Gastrocnemius medialis (tissue), 4 donors: ENCODE results near the gene SPATS2L.

Experiments
- POLR2A ChIP-seq, 2 donors: fragments of 450-650 bp; IDR thresholded peaks; one replicate each; pipeline ENCODE4 v1.6.1; 2017; ENCODE audit warnings: antibody characterized with exemption in 2 of 2, mild to moderate bottlenecking in 2 of 2, moderate library complexity in 2 of 2
- TF ChIP-seq, protein P1 (sequence below), 5 experiments: fragments of 450-650 bp in 3 of 5; fragments of 200-600 bp in 2 of 5; sonication (generic) in 2 of 5; IDR thresholded peaks in 4 of 5; conservative IDR thresholded peaks in 1 of 5; 1 replicate in 4 of 5; 2 replicates in 1 of 5; pipeline ENCODE4 v1.5.1; 2016 to 2019; ENCODE audit warnings: antibody characterized with exemption in 5 of 5, mild to moderate bottlenecking in 3 of 5, moderate library complexity in 3 of 5

DNA sequence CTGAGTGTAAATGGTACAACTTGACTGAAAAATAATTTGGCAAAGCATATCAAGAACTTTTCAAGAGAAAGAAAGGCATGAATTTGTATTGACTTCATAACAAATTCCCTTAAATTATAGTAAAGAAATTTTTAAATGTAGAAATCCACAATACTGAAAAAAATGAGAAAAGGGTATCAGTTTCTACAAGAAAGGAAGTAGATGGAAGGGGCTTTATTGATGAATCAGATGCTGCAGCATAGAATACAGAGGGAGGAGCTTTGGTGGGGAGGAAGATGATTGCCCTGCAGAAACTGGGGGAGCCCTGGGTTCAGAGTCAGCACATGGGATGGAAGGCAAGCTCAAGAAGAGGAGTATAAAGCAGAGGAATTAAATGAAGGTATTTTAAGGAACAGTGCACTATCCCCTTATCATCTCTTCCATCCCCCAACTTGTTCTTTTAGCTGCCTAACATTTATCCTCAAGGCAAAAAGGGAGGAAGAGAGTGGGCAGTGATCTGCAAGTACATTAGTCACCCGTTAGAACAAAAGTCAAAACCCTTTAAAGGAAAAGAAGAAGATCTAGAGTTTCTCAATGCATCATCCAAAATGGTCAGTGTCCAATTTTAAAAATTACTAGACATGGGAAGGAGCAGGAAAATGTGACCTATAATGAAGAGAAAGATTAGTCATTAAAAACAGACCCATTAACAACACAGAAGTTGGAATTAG lies 125.7 kb downstream of the SPATS2L start:
- TF ChIP-seq, protein P1, sequence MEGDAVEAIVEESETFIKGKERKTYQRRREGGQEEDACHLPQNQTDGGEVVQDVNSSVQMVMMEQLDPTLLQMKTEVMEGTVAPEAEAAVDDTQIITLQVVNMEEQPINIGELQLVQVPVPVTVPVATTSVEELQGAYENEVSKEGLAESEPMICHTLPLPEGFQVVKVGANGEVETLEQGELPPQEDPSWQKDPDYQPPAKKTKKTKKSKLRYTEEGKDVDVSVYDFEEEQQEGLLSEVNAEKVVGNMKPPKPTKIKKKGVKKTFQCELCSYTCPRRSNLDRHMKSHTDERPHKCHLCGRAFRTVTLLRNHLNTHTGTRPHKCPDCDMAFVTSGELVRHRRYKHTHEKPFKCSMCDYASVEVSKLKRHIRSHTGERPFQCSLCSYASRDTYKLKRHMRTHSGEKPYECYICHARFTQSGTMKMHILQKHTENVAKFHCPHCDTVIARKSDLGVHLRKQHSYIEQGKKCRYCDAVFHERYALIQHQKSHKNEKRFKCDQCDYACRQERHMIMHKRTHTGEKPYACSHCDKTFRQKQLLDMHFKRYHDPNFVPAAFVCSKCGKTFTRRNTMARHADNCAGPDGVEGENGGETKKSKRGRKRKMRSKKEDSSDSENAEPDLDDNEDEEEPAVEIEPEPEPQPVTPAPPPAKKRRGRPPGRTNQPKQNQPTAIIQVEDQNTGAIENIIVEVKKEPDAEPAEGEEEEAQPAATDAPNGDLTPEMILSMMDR (IDR thresholded peaks at IDR 0.05 in 4 of 5, conservative IDR thresholded peaks at IDR 0.05 in 1 of 5) = no peak
- no peak for TF ChIP-seq POLR2A (IDR thresholded peaks at IDR 0.05)
